CD4-positive, alpha-beta memory T cell (primary cell): Measurements from ENCODE around the gene SASH3. TPM values are rescaled to one million over a fixed set of nuclear protein-coding genes. Genes with fewer than 3 reads are reported as not detected.

Experiments
- CTCF ChIA-PET: fragments of 350-600 bp; sonication (Branson Sonifier 250); formaldehyde crosslinking; loops from one replicate; lab custom pipeline; 2021; ENCODE audit warnings: inconsistent platforms; ENCODE audit not compliant: partially characterized antibody; lab: Charles Lee
- POLR2A ChIA-PET: fragments of 350-600 bp; sonication (Branson Sonifier 250); formaldehyde crosslinking; loops from one replicate; lab custom pipeline; 2021; ENCODE audit not compliant: partially characterized antibody; lab: Charles Lee
- DNase-seq, 5 donors: peaks; one replicate each; pipeline versions ENCODE4 v3.0.0 to v3.0.0-alpha.2; 2020 to 2022; ENCODE audit warnings: mixed read lengths in 1 of 5
- H3K27ac ChIP-seq: one replicate; pipeline ENCODE4 v1.7.0; 2013; ENCODE audit warnings: low read depth, low read length
- H3K27me3 ChIP-seq: 2 replicates; pipeline ENCODE4 v1.7.0; 2013; ENCODE audit warnings: mild to moderate bottlenecking, low read length, moderate library complexity; ENCODE audit not compliant: insufficient read depth
- H3K36me3 ChIP-seq: 2 replicates; pipeline ENCODE4 v1.7.0; 2013; ENCODE audit warnings: mild to moderate bottlenecking, low read length, moderate library complexity; ENCODE audit not compliant: insufficient read depth
- H3K4me1 ChIP-seq: 2 replicates; pipeline ENCODE4 v1.7.0; 2013; ENCODE audit warnings: mild to moderate bottlenecking, low read length, moderate library complexity; ENCODE audit not compliant: insufficient read depth
- H3K4me3 ChIP-seq, 2 donors: one replicate each; pipeline ENCODE4 v1.7.0; 2013; ENCODE audit warnings: low read length in 2 of 2, mild to moderate bottlenecking in 1 of 2
- H3K9me3 ChIP-seq, 2 donors: one replicate each; pipeline ENCODE4 v1.7.0; 2013; ENCODE audit warnings: low read length in 2 of 2, control low read depth in 1 of 2; ENCODE audit not compliant: control insufficient read depth in 1 of 2
- H3K27ac Mint-ChIP-seq, 7 donors: one replicate each; pipeline ENCODE4 v1.8.0; 2020 to 2021; ENCODE audit warnings: mixed read lengths in 7 of 7, mild to moderate bottlenecking in 6 of 7, inconsistent platforms in 3 of 7, moderate library complexity in 3 of 7
- H3K27me3 Mint-ChIP-seq, 2 donors: one replicate each; pipeline ENCODE4 v1.8.0; 2020 to 2021; ENCODE audit warnings: mixed read lengths in 2 of 2
- H3K36me3 Mint-ChIP-seq, 2 donors: one replicate each; pipeline ENCODE4 v1.8.0; 2020 to 2021; ENCODE audit warnings: mixed read lengths in 2 of 2, inconsistent platforms in 1 of 2, mild to moderate bottlenecking in 1 of 2
- H3K4me1 Mint-ChIP-seq, 4 donors: one replicate each; pipeline ENCODE4 v1.8.0; 2020 to 2021; ENCODE audit warnings: mixed read lengths in 4 of 4, mild to moderate bottlenecking in 1 of 4
- H3K4me3 Mint-ChIP-seq, 8 donors: one replicate each; pipeline ENCODE4 v1.8.0; 2020 to 2021; ENCODE audit warnings: mixed read lengths in 8 of 8, mild to moderate bottlenecking in 7 of 8, moderate library complexity in 6 of 8, inconsistent platforms in 3 of 8
- H3K9me3 Mint-ChIP-seq, 8 donors: one replicate each; pipeline ENCODE4 v1.8.0; 2020 to 2021; ENCODE audit warnings: mixed read lengths in 8 of 8, mild to moderate bottlenecking in 5 of 8, inconsistent platforms in 3 of 8, moderate library complexity in 1 of 8
- intact Hi-C: fragments of 100-400 bp; cut with micrococcal nuclease; formaldehyde crosslinking; loops from one replicate; pipeline ENCODE4 v1.15.1; 2023
- polyA plus RNA-seq, 2 donors: library from polyadenylated mRNA; unstranded; fragments of 300-500 nt; fragmentation: Illumina TruSeq; gene quantifications; one replicate each; pipeline ENCODE4 v1.2.3, GENCODE V29; 2021
- total RNA-seq, 2 experiments: library from RNA; stranded (reverse); gene quantifications; one replicate each; pipeline ENCODE4 v1.2.3, GENCODE V29; 2021

Gene SASH3
- total and polyA plus RNA-seq, 4 experiments from 2014 or later = 83.3 to 211 (median 150) TPM

DNA sequence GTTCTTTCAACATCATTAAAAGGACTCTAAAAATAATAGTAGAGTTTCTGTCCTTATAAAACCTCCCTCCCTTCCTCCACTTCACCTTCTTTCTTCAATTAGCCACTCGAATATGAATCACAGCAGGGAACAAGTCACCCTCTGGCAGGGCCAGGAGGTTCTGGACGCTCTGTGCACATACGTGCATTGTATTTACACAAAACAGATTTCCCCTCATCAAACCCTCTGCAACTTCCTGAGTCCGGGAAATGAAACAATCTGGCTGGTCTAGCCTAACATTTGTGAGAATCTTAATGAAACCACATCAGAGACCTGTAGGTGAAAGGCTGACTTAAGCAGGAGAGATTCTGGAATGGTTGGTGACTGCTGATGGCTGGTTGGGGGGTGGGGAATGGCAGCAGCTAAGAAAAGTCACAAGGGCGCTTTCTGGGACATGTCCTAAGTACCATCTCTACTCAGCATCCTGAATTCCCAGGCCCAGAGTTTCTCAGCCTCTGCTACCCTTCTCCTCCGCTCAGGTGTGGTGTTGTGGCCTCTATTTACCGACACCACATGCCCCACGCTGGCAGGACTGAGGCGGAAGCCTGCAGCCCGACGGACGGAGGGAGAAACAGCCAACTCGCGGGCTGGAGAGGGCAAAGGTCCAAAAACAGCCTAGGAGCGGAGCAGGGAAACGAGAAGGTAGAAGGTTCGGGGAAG, 62.9 kb downstream of the SASH3 start:
- peaks cover 12 to 25% (median 19%) of the 10 kb centered on the region in 4 donors for H3K4me1 Mint-ChIP-seq
- peak overlapping the region; percentile 56 for H3K27ac ChIP-seq
- H3K4me3 ChIP-seq = peak overlapping the region; percentile 42 to 75
- H3K9me3 Mint-ChIP-seq = no peaks in the 10 kb centered on the region
- peaks cover 14% of the 10 kb centered on the region for H3K4me1 ChIP-seq
- peak overlapping the region; percentile 79 to 88 (median 84) for H3K4me3 Mint-ChIP-seq
- ChIA-PET POLR2A (no interaction called here), CTCF (no interaction called here)
- no peaks in the 10 kb centered on the region for H3K27me3 ChIP-seq
- H3K9me3 ChIP-seq = no peaks in the 10 kb centered on the region
- no peaks in the 10 kb centered on the region for H3K36me3 ChIP-seq
- DNase-seq = no peak
- H3K36me3 Mint-ChIP-seq = peaks cover 0 to 5% of the 10 kb centered on the region in 2 donors
- H3K27me3 Mint-ChIP-seq = no peaks in the 10 kb centered on the region
- H3K27ac Mint-ChIP-seq = peak overlapping the region in 6 of 7 donors; percentile 35 to 74 (median 71)
- intact Hi-C loops = no loop called here

DNA sequence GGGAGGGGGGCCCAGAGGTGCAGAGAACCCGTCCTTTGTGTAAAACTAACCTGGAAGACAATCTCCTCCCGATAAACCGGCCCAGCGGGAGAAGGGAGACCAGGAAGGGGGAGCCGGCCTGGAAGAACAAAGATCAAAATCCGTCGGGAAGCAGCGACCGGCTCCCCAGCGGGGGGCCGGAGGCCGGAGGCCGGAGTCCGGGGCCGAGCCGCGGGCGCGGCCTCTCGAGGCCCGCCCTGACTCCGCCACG, 63.4 kb downstream of the SASH3 start:
- Histone ChIP-seq H3K27me3 (no peaks in the 10 kb centered on the region), H3K4me1 (peaks cover 14% of the 10 kb centered on the region), H3K4me3 (peak overlapping the region; percentile 42 to 75), H3K9me3 (no peaks in the 10 kb centered on the region), H3K27ac (peak overlapping the region; percentile 56), H3K36me3 (no peaks in the 10 kb centered on the region)
- Mint-ChIP-seq H3K9me3 (no peaks in the 10 kb centered on the region), H3K4me1 (peaks cover 12 to 25% (median 19%) of the 10 kb centered on the region in 4 donors), H3K27ac (peak overlapping the region in 6 of 7 donors; percentile 35 to 89 (median 71)), H3K36me3 (peaks cover 0 to 5% of the 10 kb centered on the region in 2 donors), H3K4me3 (peak overlapping the region; percentile 79 to 95 (median 86)), H3K27me3 (no peaks in the 10 kb centered on the region)
- ChIA-PET POLR2A (no interaction called here), CTCF (no interaction called here)
- no peak for DNase-seq
- intact Hi-C loops = no loop called here

DNA sequence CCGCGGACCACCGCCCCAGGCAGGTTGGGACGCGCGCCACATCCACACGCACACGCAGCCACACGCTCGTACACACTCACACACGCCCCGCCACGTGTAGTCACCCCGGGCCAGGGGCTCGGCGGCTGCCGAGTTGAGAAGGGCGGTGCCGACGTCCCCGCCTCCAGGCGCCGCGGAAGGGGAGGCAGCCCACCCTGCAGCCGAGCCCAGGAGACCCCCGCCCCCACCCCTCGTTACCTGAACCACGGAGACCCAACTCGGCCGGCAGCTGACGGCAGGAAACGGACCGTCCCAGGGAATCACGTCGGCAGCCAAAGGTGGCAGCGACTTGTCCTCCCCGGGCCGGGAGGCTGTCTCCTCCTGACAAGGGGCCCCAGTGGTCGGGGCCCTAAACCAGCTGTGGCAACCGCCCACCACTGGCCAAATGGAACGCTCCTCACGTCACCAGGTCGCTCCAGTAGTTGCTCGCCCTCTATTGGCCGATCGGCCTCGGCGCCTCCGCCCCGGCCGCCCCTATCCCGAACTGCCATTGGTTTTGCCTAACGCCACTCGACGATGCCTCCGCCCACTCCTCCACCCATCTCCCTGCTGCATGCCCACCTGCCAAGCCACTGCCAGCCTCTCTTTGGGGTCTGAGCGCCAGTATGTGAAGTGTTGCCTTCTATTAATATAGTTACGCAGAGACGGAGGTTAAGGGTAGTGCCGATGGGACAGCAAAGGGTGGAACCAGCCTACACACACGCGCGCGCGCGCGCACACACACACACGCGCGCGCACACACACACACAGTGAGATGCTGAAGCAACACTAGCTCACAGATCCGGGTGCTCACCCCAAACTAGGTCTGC, 63.9 kb downstream of the SASH3 start, which contains the start of gene ZDHHC9:
ZDHHC9 (minus strand) TSS at position 428 of the 848 bp plus-strand sequence. CDS start 1,941 bp downstream, outside the sequence.
- Mint-ChIP-seq H3K36me3 (peaks cover 0 to 5% of the 10 kb centered on the region in 2 donors), H3K27ac (peak within 1 kb of the TSS; percentile 86 to 93 (median 88)), H3K4me1 (peaks cover 12 to 25% (median 19%) of the 10 kb centered on the region in 4 donors), H3K27me3 (peaks cover 0 to 2% of the 10 kb centered on the region in 2 donors), H3K9me3 (no peaks in the 10 kb centered on the region), H3K4me3 (peak within 1 kb of the TSS; percentile 92 to 97 (median 93))
- intact Hi-C loops = no loop called here
- Histone ChIP-seq H3K4me1 (peaks cover 14% of the 10 kb centered on the region), H3K36me3 (no peaks in the 10 kb centered on the region), H3K4me3 (peak within 1 kb of the TSS; percentile 66 to 75), H3K9me3 (no peaks in the 10 kb centered on the region), H3K27ac (peak within 1 kb of the TSS; percentile 56), H3K27me3 (no peaks in the 10 kb centered on the region)
- ChIA-PET CTCF (interaction anchor here (0.9 kb wide), 1 partner anchor 13 kb away, joined by 3 read pairs; no protein-coding TSS in a partner anchor), POLR2A (interaction anchor here (1.0 kb wide), 1 partner anchor 15 kb away, joined by 3 read pairs; no protein-coding TSS in a partner anchor)
- peak; percentile 83 to 86 (median 83) for DNase-seq

Other genes with a start within 250 kb of the SASH3 start
- 1 to 10 TPM; 2.0 to 2.4 TPM for gene OCRL, start 239.7 kb upstream of the SASH3 start, total RNA-seq
- under 1 TPM in 1 of 2 donors, not detected in 1; 0.99 TPM for gene OCRL, start 239.7 kb upstream of the SASH3 start, polyA plus RNA-seq
- gene APLN, start 125.0 kb upstream of the SASH3 start, total RNA-seq = not detected
- not detected for gene APLN, start 125.0 kb upstream of the SASH3 start, polyA plus RNA-seq
- under 1 TPM; 0.32 to 0.33 TPM for gene XPNPEP2, start 41.0 kb upstream of the SASH3 start, total RNA-seq
- under 1 TPM; 0.48 to 0.90 TPM for gene XPNPEP2, start 41.0 kb upstream of the SASH3 start, polyA plus RNA-seq
- 1 to 10 TPM; 5.1 to 6.1 TPM for gene ZDHHC9, start 63.9 kb downstream of the SASH3 start, total RNA-seq
- 1 to 10 TPM; 5.6 to 8.1 TPM for gene ZDHHC9, start 63.9 kb downstream of the SASH3 start, polyA plus RNA-seq
- gene UTP14A, start 126.2 kb downstream of the SASH3 start, total RNA-seq = 10 to 100 TPM; 17.7 to 19.2 TPM
- 10 to 100 TPM in 1 of 2 donors, 1 to 10 TPM in 1; 2.5 to 12.7 TPM for gene UTP14A, start 126.2 kb downstream of the SASH3 start, polyA plus RNA-seq
- gene BCORL1, start 202.7 kb downstream of the SASH3 start, total RNA-seq = 10 to 100 TPM; 14.0 to 14.2 TPM
- gene BCORL1, start 202.7 kb downstream of the SASH3 start, polyA plus RNA-seq = 1 to 10 TPM in 1 of 2 donors, under 1 TPM in 1; 0.09 to 4.5 TPM